HG03139 (cell line): ENCODE measurements around the gene RELL1.
"Not testable (repeated sequence)": the region's sequence is repeated elsewhere in the genome, so short reads cannot be mapped to it uniquely, and the experiment has no call there.

ENCODE experiments used
- ATAC-seq: cut with Tn5 transposase; IDR thresholded peaks from one replicate; pipeline ENCODE4 v1.9.1; 2021; ENCODE audit not compliant: unreplicated experiment

The RELL1 gene

DNA sequence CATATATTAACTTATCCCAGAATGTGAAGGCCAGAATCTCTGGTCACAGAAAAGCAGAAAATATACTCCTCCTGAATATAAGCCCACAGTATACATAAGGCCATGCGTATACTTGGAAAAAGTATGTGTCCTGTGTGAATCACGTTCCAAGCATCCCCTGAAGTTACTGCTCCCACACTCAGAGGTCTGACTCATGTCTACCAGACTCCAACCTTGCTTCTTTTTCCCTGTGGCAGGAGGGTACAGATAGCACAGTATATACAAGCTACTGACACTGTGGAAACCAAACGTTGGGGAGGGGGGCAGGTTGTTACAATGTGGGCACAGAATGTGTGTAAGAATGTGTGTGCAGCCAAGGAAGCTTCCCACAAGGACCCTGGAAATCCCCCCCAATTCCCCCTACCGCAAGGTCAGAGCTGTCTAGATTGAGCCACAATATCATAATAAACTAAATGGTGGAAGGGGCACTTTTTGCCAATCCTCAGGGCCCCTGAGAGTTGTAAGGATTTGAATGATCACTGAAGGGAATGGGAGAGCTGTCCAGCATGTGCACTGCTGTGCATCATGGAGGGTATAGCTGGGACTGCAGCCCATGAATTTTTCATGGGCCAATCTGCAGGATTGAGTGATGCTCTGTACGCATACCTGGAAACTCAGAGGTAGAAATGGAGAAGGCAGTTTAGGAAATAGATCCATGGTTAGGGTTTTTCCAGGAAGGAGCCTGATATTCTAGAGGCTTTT lies 7.4 kb upstream of the RELL1 start:
- ATAC-seq, result no peak

DNA sequence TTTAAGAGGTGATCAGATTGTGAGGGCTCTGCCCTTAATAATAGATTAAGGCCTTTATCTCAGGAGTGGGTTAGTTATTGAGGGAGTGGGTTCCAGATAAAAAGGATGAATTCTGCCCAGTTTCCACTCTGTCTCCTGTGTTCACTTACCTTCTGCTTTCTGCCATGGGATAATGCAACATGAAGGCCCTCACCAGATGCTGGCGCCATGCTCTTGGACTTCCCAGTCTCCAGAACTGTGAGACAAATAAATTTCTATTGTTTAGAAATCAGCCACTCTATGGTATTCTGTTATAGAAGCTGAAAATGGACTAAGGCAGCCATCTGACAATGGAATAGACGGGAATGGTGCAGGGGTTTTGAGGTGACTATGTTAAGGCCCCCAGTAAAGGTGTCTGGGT lies 6.9 kb upstream of the RELL1 start:
- ATAC-seq, result no peak

- no peak for ATAC-seq
Observed at GRCh38 chr4:37690976-37691375, 4.8 kb upstream of the RELL1 start.

DNA sequence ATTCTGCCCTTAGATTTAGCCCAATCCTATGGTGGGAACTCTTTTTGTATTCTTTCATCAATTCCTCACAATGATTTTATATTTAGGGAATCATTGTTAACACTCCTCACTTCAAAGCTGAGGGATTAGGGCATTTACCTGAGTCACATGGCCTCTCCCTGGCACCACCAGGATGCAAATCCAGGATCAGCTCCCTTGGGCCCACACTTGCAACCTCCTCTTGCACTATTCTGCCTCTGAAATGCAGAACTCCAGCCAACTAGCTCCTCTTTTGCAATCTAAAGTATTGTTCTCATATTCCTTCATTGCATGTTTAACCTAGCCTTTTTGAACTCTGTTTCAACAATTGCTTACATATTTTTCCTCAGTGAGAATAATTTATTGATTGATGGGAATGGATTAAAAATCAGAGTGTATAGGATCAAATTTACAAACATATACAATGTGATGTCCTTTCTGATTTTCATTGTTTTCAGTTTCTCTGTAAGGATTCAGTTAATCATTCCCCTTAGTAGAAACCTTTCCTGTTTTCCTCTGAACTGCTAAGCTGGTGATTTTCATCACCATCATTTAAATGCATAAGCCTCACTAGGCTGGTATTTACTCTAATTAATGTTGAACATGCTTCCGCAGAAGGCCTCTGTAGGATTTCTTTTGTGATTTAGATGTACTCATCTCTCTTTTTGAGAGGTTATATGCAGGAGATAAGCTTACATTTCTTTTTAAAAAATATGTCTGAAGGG lies 3.3 kb upstream of the RELL1 start:
- ATAC-seq, result no peak

DNA sequence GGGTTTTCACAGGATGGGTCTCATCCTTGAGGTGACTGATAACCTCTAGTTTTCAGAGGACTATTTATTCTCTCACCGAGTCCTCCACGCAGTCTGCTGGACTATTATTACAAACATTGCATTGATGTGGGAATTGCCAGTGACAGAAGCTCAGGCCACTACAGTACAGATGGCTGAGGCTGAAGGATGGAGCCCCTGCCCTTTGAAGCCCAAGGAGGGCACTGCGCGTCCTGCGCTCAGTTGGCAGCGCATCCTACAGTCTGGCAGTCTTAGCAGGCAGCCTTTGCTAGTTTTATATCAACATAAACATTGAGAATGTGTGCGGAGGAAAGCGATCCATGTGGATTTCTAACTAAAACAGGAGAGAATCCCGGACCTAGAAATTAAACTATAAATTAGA lies 1.5 kb upstream of the RELL1 start:
- no peak for ATAC-seq

DNA sequence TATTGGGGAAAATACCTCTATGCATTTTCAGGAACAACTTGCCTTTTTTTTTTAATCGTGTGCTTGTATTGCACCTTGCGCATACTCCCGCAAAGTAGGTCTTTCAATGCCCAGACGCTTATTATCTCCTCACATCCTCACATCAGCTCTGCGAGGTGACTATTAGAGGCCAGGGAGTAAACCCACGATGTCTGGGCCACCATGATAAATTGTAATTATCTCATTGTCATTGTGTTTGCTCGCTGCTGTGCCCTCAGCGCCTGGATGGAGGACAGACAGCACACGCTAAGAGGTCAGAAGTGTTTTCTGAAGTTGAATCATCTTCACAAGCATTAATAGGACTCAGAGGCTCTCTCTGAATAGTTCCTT lies 1.0 kb upstream of the RELL1 start:
- ATAC-seq, result no peak

GRCh38 chr4:37685823-37686372 lies 278 bp downstream of the RELL1 start:
- peak; percentile 5 for ATAC-seq

DNA sequence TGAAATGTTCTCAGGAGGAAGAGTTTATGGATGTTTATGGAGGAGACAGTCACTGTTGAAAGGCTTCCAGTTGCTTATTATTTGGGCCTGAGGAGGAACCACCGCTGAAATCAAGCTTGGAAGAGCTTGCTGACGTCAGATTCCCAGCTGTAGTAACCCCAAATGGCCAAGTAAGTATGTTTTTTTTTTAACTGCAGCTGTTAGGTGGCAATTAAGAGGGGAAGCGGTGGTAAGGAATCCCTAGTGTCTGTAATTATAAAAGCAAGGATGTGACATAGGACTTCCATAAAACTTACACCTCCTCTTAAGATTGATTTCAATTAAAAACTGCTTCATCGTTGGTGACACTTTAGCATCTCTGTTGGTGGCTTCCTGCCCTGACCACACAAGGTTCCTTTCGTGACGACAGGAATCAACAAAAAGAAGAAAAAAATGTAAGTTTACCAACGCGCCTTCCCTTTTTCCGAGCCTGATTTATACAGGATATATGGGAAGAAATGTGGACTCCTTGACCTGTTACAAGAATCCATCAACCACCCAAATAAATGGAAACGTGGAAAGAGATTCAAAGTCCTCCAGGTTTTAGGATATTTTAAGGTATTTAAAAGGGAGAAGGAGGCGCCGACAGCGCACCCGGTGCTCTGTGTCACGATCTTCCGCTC lies 884 bp downstream of the RELL1 start:
- no peak for ATAC-seq

GRCh38 chr4:37684154-37684553 lies 2.0 kb downstream of the RELL1 start:
- no peak for ATAC-seq

GRCh38 chr4:37682701-37683401 lies 3.3 kb downstream of the RELL1 start:
- ATAC-seq, result no peak

DNA sequence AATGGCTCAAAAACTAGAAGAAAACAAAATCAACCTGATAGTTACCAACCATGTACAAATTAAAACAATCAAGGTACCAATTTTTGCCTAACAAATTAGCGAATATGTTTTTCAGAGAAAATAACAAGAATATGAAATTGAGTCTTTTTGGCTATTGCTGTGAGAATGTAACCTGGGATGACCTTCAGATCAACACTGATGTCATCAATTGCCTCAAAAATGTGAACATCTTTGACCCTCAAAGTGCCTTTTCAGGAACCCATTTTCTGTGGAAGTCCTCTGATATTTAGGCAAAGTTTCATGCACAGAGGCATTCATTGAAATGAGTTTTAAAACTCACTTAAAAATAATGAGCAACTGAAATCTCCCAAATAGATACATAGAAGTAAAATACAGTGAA lies 6.1 kb downstream of the RELL1 start:
- no peak for ATAC-seq

DNA sequence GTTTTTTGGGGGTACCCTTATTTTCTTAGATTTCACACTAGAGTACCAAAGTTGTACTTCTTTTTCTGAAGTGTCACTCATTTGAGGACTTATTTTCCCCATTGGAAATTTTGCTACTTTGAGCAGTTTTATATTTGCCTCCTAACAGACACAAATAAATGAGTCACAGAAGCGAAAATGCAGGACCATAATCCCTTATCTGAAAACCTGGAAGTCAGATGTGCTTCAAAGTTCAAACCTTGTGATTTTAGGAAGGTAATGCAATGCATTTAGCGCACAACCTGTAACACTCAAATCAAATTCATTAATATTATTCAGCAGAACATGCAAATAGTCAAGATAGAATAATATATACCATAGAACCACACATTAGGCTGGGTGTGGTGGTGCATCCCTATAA lies 6.9 kb downstream of the RELL1 start:
- no peak for ATAC-seq

GRCh38 chr4:37678624-37679023 lies 7.6 kb downstream of the RELL1 start:
- ATAC-seq, result no peak

GRCh38 chr4:37675587-37676290 lies 10.4 kb downstream of the RELL1 start:
- peak; percentile 94 for ATAC-seq

- ATAC-seq, result no peak
Observed at GRCh38 chr4:37674439-37674838, 11.7 kb downstream of the RELL1 start.

GRCh38 chr4:37673538-37674192 lies 12.5 kb downstream of the RELL1 start:
- no peak for ATAC-seq

DNA sequence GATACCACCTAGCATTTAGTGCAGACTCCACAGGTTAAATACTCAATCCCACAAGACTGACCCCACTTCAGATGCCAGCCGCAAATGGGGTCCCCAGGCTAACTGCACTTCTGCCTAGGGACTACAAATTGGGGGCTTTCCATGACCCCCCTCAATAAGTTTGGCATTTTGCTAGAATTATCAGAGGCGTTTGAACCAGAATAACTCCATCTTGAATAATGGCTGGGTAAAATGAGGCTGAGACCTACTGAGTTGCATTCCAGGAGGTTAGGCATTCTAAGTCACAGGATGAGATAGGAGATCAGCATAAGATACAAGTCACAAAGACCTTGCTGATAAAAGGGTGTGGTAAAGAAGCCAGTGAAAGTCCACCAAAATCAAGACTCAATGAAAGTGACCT lies 15.1 kb downstream of the RELL1 start:
- ATAC-seq, result no peak

- no peak for ATAC-seq
Observed at GRCh38 chr4:37670249-37670648, 15.9 kb downstream of the RELL1 start.

- ATAC-seq, result not testable (repeated sequence)
Observed at GRCh38 chr4:37669124-37669523, 17.1 kb downstream of the RELL1 start.
